CD4-positive, alpha-beta T cell treated with Interleukin-17A for 4 hours (primary cell): Measurements from ENCODE around the gene GHITM.
"Not testable (repeated sequence)": the region's sequence is repeated elsewhere in the genome, so short reads cannot be mapped to it uniquely, and the experiment has no call there.

Experiments
- DNase-seq: peaks from one replicate; pipeline ENCODE4 v3.0.0-alpha.2; 2020; ENCODE audit warnings: mixed read lengths

The GHITM gene

GRCh38 chr10:84148006-84148597, 8.8 kb downstream of the GHITM start:
- peak; percentile 27 for DNase-seq

- DNase-seq, result no peak
Observed at GRCh38 chr10:84149854-84150253, 10.5 kb downstream of the GHITM start.

- no peak for DNase-seq
Observed at GRCh38 chr10:84152769-84153168, 13.5 kb downstream of the GHITM start.

- DNase-seq, result no peak
Observed at GRCh38 chr10:84155521-84155920, 16.2 kb downstream of the GHITM start.

- no peak for DNase-seq
Observed at GRCh38 chr10:84156009-84156408, 16.7 kb downstream of the GHITM start.

- DNase-seq, result peak; percentile 34
Observed at GRCh38 chr10:84156768-84157167, 17.5 kb downstream of the GHITM start.

- DNase-seq, result no peak
Observed at GRCh38 chr10:84158061-84158460, 18.8 kb downstream of the GHITM start.

GRCh38 chr10:84158550-84158949, 19.2 kb downstream of the GHITM start:
- DNase-seq, result no peak

GRCh38 chr10:84159076-84159685, 19.9 kb downstream of the GHITM start:
- no peak for DNase-seq

- no peak for DNase-seq
Observed at GRCh38 chr10:84160663-84161362, 21.5 kb downstream of the GHITM start.

GRCh38 chr10:84163996-84164395, 24.7 kb downstream of the GHITM start:
- no peak for DNase-seq

GRCh38 chr10:84164442-84164841, 25.1 kb downstream of the GHITM start:
- no peak for DNase-seq

- no peak for DNase-seq
Observed at GRCh38 chr10:84166620-84167288, 27.4 kb downstream of the GHITM start.

- not testable (repeated sequence) for DNase-seq
Observed at GRCh38 chr10:84167289-84167653, 28.0 kb downstream of the GHITM start.

- not testable (repeated sequence) for DNase-seq
Observed at GRCh38 chr10:84168382-84168781, 29.1 kb downstream of the GHITM start.

GRCh38 chr10:84171237-84171636, 31.9 kb downstream of the GHITM start:
- not testable (repeated sequence) for DNase-seq

GRCh38 chr10:84171700-84172466, 32.6 kb downstream of the GHITM start:
- not testable (repeated sequence) for DNase-seq

- DNase-seq, result no peak
Observed at GRCh38 chr10:84172467-84173356, 33.4 kb downstream of the GHITM start.

- no peak for DNase-seq
Observed at GRCh38 chr10:84173501-84173929, 34.2 kb downstream of the GHITM start, which contains the start of gene GPR15LG. TSS of gene GPR15LG (plus strand) at chr10:84173801. CDS start at chr10:84173852, 51 bp downstream.

GRCh38 chr10:84175436-84175835, 36.1 kb downstream of the GHITM start:
- no peak for DNase-seq

- DNase-seq, result no peak
Observed at GRCh38 chr10:84176351-84176750, 37.0 kb downstream of the GHITM start.
